Dermis blood vessel endothelial cell (primary cell): ENCODE data around the gene PCDHB1. TPM values are rescaled to one million over a fixed set of nuclear protein-coding genes. Genes with fewer than 3 reads are reported as not detected.
"Not testable (repeated sequence)": the region's sequence is repeated elsewhere in the genome, so short reads cannot be mapped to it uniquely, and the experiment has no call there.

Experiments
- DNase-seq: peaks from one replicate; pipeline ENCODE4 v3.0.0; 2010
- total RNA-seq: library from RNA; depleted of rRNA; stranded (reverse); fragments of >200 nt; gene quantifications from 2 replicates; pipeline ENCODE4 v1.2.3, GENCODE V29; 2014

Gene PCDHB1
- total RNA-seq, 1 donor from 2014 or later: not detected

DNA sequence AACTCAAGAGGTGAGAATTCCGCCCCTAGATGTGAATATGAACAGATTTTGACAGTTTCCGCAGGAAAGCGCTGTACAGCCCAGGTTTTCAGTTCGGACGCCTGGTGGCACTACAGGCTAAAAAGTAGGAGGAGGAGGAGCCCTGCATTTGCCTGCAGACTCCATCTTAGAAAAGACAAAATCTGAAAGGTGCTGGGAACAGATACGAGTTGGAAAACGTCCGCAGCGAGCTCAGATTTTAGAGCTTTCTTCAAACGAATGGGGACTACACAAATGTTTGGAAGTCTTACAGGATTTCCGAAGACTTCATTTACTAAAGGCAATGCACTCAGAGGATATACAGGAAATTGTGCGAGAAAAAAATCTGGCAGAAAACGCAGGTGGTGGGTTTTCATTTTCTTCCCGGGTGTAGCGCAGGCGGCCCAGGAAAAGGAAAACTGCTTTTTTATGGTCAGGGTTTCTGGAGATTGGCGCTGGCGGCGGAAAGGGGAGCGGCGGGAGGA is 33.4 kb downstream of the PCDHB1 start:
- peak; percentile 66 for DNase-seq

- DNase-seq: peak; percentile 50
These were observed 43.5 kb downstream of the PCDHB1 start, which contains the start of gene PCDHB2 for GRCh38 chr5:141094481-141095262. Gene PCDHB2, plus strand, starts transcription at chr5:141094615. Its CDS starts 176 bp downstream, at chr5:141094791.

DNA sequence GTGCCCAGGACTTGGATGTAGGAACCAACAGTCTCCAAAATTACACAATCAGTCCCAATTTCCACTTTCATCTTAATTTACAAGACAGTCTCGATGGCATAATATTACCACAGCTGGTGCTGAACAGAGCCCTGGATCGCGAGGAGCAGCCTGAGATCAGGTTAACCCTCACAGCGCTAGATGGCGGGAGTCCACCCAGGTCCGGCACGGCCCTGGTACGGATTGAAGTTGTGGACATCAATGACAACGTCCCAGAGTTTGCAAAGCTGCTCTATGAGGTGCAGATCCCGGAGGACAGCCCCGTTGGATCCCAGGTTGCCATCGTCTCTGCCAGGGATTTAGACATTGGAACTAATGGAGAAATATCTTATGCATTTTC is 44.1 kb downstream of the PCDHB1 start:
- no peak for DNase-seq

- not testable (repeated sequence) for DNase-seq
These were observed 45.0 kb downstream of the PCDHB1 start for GRCh38 chr5:141096181-141096580.

DNA sequence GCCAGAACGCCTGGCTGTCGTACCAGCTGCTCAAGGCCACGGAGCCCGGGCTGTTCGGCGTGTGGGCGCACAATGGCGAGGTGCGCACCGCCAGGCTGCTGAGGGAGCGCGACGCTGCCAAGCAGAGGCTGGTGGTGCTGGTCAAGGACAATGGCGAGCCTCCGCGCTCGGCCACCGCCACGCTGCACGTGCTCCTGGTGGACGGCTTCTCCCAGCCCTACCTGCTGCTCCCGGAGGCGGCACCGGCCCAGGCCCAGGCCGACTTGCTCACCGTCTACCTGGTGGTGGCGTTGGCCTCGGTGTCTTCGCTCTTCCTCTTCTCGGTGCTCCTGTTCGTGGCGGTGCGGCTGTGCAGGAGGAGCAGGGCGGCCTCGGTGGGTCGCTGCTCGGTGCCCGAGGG is 45.4 kb downstream of the PCDHB1 start:
- DNase-seq: not testable (repeated sequence)

- DNase-seq: peak; percentile 57
These were observed 49.1 kb downstream of the PCDHB1 start, which contains the start of gene PCDHB3 for GRCh38 chr5:141100243-141100805. Gene PCDHB3, plus strand, starts transcription at chr5:141100473. Its CDS starts 177 bp downstream, at chr5:141100650.

DNA sequence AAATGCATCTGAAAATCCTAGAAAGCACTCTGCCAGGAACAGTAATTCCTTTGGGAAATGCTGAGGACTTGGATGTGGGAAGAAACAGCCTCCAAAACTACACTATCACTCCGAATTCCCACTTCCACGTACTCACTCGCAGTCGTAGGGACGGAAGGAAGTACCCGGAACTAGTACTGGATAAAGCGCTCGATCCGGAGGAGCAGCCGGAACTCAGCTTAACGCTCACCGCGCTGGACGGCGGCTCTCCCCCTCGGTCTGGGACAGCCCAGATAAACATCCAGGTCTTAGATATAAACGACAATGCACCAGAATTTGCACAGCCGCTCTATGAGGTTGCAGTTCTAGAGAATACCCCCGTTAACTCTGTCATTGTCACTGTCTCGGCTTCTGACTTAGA is 49.9 kb downstream of the PCDHB1 start:
- DNase-seq: no peak

DNA sequence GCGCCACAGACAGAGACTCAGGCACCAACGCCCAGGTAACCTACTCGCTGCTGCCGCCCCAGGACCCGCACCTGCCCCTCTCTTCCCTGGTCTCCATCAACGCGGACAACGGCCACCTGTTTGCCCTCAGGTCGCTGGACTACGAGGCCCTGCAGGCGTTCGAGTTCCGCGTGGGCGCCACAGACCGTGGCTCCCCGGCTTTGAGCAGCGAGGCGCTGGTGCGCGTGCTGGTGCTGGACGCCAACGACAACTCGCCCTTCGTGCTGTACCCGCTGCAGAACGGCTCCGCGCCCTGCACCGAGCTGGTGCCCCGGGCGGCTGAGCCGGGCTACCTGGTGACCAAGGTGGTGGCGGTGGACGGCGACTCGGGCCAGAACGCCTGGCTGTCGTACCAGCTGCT is 50.9 kb downstream of the PCDHB1 start:
- not testable (repeated sequence) for DNase-seq

DNA sequence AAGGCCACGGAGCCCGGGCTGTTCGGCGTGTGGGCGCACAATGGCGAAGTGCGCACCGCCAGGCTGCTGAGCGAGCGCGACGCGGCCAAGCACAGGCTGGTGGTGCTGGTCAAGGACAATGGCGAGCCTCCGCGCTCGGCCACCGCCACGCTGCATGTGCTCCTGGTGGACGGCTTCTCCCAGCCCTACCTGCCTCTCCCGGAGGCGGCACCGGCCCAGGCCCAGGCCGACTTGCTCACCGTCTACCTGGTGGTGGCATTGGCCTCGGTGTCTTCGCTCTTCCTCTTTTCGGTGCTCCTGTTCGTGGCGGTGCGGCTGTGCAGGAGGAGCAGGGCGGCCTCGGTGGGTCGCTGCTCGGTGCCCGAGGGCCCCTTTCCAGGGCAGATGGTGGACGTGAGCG is 51.3 kb downstream of the PCDHB1 start:
- DNase-seq: not testable (repeated sequence)

GRCh38 chr5:141105350-141105749 is 54.2 kb downstream of the PCDHB1 start:
- no peak for DNase-seq

Other genes starting within 250 kb of the PCDHB1 start
- gene PCDHA4, start 244.3 kb upstream of the PCDHB1 start, total RNA-seq: 0.17 and 0.23 TPM in 2 replicates
- 0.17 TPM in 1 of 2 replicates, not detected in the other for gene PCDHA5, start 229.8 kb upstream of the PCDHB1 start, total RNA-seq
- gene PCDHA6, start 223.4 kb upstream of the PCDHB1 start, total RNA-seq: 0.09 and 0.17 TPM in 2 replicates
- gene PCDHA7, start 217.1 kb upstream of the PCDHB1 start, total RNA-seq: 0.19 and 0.34 TPM in 2 replicates
- 0.05 TPM in 1 of 2 replicates, not detected in the other for gene PCDHA8, start 210.2 kb upstream of the PCDHB1 start, total RNA-seq
- under 0.01 TPM in 2 replicates for gene PCDHA9, start 203.0 kb upstream of the PCDHB1 start, total RNA-seq
- gene PCDHA10, start 195.5 kb upstream of the PCDHB1 start, total RNA-seq: 0.09 and 0.17 TPM in 2 replicates
- 0.17 and 0.28 TPM in 2 replicates for gene PCDHA11, start 182.4 kb upstream of the PCDHB1 start, total RNA-seq
- gene PCDHA12, start 176.1 kb upstream of the PCDHB1 start, total RNA-seq: 0.17 TPM in 1 of 2 replicates, not detected in the other
- gene PCDHA13, start 169.2 kb upstream of the PCDHB1 start, total RNA-seq: under 0.01 TPM in 1 of 2 replicates, not detected in the other
- gene PCDHAC1, start 125.1 kb upstream of the PCDHB1 start, total RNA-seq: under 0.01 and 0.17 TPM in 2 replicates
- 0.28 and 0.34 TPM in 2 replicates for gene PCDHAC2, start 84.9 kb upstream of the PCDHB1 start, total RNA-seq
- gene PCDHB2, start 43.2 kb downstream of the PCDHB1 start, total RNA-seq: 0.88 and 1.4 TPM in 2 replicates
- 0.51 TPM in 2 replicates for gene PCDHB3, start 49.1 kb downstream of the PCDHB1 start, total RNA-seq
- gene PCDHB4, start 70.4 kb downstream of the PCDHB1 start, total RNA-seq: 0.17 and 0.19 TPM in 2 replicates
- 1.2 and 1.7 TPM in 2 replicates for gene PCDHB5, start 83.8 kb downstream of the PCDHB1 start, total RNA-seq
- gene PCDHB6, start 98.7 kb downstream of the PCDHB1 start, total RNA-seq: 0.05 and 0.17 TPM in 2 replicates
- gene PCDHB7, start 121.3 kb downstream of the PCDHB1 start, total RNA-seq: 0.68 and 0.74 TPM in 2 replicates
- 0.14 and 0.34 TPM in 2 replicates for gene PCDHB8, start 126.4 kb downstream of the PCDHB1 start, total RNA-seq
- gene PCDHB16, start 131.0 kb downstream of the PCDHB1 start, total RNA-seq: 0.17 and 0.23 TPM in 2 replicates
- gene PCDHB9, start 135.8 kb downstream of the PCDHB1 start, total RNA-seq: 0.14 and 0.17 TPM in 2 replicates
- gene PCDHB10, start 141.0 kb downstream of the PCDHB1 start, total RNA-seq: 0.51 and 0.70 TPM in 2 replicates
- 0.17 and 0.19 TPM in 2 replicates for gene PCDHB11, start 148.3 kb downstream of the PCDHB1 start, total RNA-seq
- 0.47 and 0.68 TPM in 2 replicates for gene PCDHB12, start 157.3 kb downstream of the PCDHB1 start, total RNA-seq
- gene PCDHB13, start 162.5 kb downstream of the PCDHB1 start, total RNA-seq: 1.4 TPM in 2 replicates
- gene PCDHB14, start 172.0 kb downstream of the PCDHB1 start, total RNA-seq: 0.98 and 1.0 TPM in 2 replicates
- 0.65 and 1.0 TPM in 2 replicates for gene PCDHB15, start 194.0 kb downstream of the PCDHB1 start, total RNA-seq